Measurements from ENCODE around the gene CLTCL1. TPM values are rescaled to one million over a fixed set of nuclear protein-coding genes. Genes with fewer than 3 reads are reported as not detected.

Gene CLTCL1
- total RNA-seq, 1 experiment from 2014 or later: 7.9 TPM

DNA sequence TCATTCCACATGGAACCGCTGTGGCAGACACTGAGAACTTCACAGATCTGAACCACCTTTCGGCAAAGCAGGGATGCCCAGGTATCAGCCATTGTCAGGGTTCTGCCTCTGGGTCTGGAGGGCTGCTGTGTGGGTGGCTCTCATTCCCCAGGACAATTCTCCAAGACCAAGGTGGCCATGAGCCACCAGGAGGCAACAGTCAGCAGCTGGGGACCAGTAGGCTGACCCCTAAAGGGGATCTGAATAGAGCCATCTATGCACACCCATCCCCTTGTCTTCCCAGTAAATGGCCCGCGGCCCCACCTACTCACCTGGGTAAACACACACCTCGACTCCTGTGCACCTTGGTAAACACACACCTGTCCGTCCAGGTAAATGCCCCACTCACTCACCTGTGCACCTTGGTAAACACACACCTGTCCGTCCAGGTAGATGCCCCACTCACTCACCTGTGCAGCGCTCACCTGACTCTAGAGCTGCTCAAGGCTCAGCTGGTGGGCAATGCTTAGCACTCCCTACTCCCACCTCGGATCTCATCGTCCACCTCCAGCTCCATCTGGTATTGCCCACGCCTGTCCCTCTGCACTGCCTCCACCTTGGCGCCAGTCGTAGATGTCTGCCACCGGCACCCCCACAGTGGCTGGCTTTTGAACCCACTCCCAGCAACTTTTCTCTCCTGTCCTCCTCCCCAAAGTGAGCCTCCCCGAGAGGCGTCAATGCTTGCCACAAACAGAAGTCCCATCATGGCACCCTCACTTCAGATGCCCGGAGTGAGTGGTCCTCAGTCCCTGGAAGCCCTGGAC lies 123.2 kb downstream of the CLTCL1 start:
- ChIA-PET POLR2A (no interaction called here), CTCF (interaction anchor here (0.6 to 2.0 kb wide), 4 partner anchors 11 to 46 kb away, joined by 3 to 13 read pairs (median 5); partner anchors contain the start of genes DGCR2, ESS2 and SLC25A1)
- no TSS peak for BruUV-seq (replicated peaks)
- H3K4me3 Mint-ChIP-seq (ENCODE audit: unreplicated experiment): peak overlapping the region; percentile 44
- Histone ChIP-seq H3K27me3 (replicated peaks; ENCODE audit: control insufficient read depth, insufficient read depth, low read length) (no peaks in the 10 kb centered on the region), H3K9me3 (peaks cover 5% of the 10 kb centered on the region; the same call in 1 of the 2 replicates), H3K36me3 (ENCODE audit: control insufficient read depth, insufficient read depth, low read length) (no peaks in the 10 kb centered on the region; the same call in 1 of the 2 replicates), H3K4me3 (ENCODE audit: low read depth, low read length) (no peak overlapping the region), H3K4me1 (peaks cover 38% of the 10 kb centered on the region)
- H3K27ac Mint-ChIP-seq (ENCODE audit: unreplicated experiment): no peak overlapping the region
- DNase-seq: peak; percentile 78 to 85
- no peaks in the 10 kb centered on the region for H3K9me3 Mint-ChIP-seq (ENCODE audit: unreplicated experiment)
- peaks cover 42% of the 10 kb centered on the region for H3K4me1 Mint-ChIP-seq (ENCODE audit: low read depth, unreplicated experiment)
- peaks cover 23% of the 10 kb centered on the region for H3K36me3 Mint-ChIP-seq (ENCODE audit: insufficient read depth, unreplicated experiment)
- H3K27me3 Mint-ChIP-seq (ENCODE audit: insufficient read depth, unreplicated experiment): peaks cover 2% of the 10 kb centered on the region
- TF ChIP-seq, protein P1, sequence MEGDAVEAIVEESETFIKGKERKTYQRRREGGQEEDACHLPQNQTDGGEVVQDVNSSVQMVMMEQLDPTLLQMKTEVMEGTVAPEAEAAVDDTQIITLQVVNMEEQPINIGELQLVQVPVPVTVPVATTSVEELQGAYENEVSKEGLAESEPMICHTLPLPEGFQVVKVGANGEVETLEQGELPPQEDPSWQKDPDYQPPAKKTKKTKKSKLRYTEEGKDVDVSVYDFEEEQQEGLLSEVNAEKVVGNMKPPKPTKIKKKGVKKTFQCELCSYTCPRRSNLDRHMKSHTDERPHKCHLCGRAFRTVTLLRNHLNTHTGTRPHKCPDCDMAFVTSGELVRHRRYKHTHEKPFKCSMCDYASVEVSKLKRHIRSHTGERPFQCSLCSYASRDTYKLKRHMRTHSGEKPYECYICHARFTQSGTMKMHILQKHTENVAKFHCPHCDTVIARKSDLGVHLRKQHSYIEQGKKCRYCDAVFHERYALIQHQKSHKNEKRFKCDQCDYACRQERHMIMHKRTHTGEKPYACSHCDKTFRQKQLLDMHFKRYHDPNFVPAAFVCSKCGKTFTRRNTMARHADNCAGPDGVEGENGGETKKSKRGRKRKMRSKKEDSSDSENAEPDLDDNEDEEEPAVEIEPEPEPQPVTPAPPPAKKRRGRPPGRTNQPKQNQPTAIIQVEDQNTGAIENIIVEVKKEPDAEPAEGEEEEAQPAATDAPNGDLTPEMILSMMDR (IDR thresholded peaks at IDR 0.05; ENCODE audit: insufficient read depth in 1 of 2, low read depth in 1 of 2, low read length in 1 of 2, severe bottlenecking in 1 of 2, unreplicated experiment in 1 of 2): peak; percentile 38 to 66
- intact Hi-C loops (cut with micrococcal nuclease; ENCODE audit: unreplicated experiment): no loop called here

DNA sequence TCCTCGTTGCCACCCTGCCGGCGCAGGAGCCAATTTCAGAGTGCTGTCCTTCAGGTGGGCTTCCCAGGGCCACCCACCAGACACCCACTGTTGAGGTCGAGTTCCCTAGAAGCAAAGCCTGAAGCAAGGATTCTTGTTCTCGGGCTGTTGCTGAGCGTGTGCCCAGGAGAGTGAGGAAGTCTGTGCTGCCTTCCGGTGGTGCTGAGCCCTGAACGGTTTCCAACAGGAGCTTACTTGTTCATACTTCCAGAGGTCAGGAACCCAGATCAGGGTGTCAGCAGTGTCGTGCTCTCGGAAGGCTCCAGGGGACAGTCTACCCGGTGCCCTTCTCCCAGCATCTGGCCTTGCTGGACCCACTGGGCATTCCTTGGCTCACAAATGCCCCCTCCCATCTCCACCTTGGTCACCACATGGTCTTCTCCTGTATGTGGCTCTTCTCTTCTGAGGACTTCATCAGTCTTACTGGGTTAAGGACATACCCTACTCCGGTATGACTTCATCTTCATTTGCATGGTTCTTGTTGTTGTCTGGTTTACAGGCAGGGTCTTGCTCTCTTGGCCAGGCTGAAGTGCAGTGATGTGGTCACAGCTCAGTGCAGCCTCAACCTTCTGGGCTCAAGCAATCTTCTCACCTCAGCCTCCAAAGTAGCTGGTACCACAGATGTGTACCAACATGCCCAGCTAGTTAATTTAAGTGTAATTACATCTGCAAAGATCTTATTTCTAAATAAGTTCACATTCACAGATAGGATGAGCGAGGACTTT lies 124.2 kb downstream of the CLTCL1 start:
- peaks cover 5% of the 10 kb centered on the region; the same call in 1 of the 2 replicates for H3K9me3 ChIP-seq
- peaks cover 16% of the 10 kb centered on the region for H3K36me3 Mint-ChIP-seq (ENCODE audit: insufficient read depth, unreplicated experiment)
- H3K36me3 ChIP-seq (ENCODE audit: control insufficient read depth, insufficient read depth, low read length): no peaks in the 10 kb centered on the region
- no peak overlapping the region for H3K4me3 ChIP-seq (ENCODE audit: low read depth, low read length)
- intact Hi-C loops (cut with micrococcal nuclease; ENCODE audit: unreplicated experiment): no loop called here
- H3K27me3 ChIP-seq (replicated peaks; ENCODE audit: control insufficient read depth, insufficient read depth, low read length): no peaks in the 10 kb centered on the region
- H3K9me3 Mint-ChIP-seq (ENCODE audit: unreplicated experiment): no peaks in the 10 kb centered on the region
- no peak overlapping the region for H3K27ac Mint-ChIP-seq (ENCODE audit: unreplicated experiment)
- H3K4me3 Mint-ChIP-seq (ENCODE audit: unreplicated experiment): no peak overlapping the region
- CTCF ChIA-PET: interaction anchor here (2.0 kb wide), 1 partner anchor 12 kb away, joined by 13 read pairs; the partner anchor contains the start of gene SLC25A1
- H3K4me1 Mint-ChIP-seq (ENCODE audit: low read depth, unreplicated experiment): peaks cover 32% of the 10 kb centered on the region
- TF ChIP-seq, protein P1 (IDR thresholded peaks at IDR 0.05; ENCODE audit: insufficient read depth in 1 of 2, low read depth in 1 of 2, low read length in 1 of 2, severe bottlenecking in 1 of 2, unreplicated experiment in 1 of 2): no peak
- peaks cover 32% of the 10 kb centered on the region for H3K4me1 ChIP-seq
- POLR2A ChIA-PET: no interaction called here
- DNase-seq: no peak
- BruUV-seq (replicated peaks): no TSS peak
- peaks cover 2% of the 10 kb centered on the region for H3K27me3 Mint-ChIP-seq (ENCODE audit: insufficient read depth, unreplicated experiment)

DNA sequence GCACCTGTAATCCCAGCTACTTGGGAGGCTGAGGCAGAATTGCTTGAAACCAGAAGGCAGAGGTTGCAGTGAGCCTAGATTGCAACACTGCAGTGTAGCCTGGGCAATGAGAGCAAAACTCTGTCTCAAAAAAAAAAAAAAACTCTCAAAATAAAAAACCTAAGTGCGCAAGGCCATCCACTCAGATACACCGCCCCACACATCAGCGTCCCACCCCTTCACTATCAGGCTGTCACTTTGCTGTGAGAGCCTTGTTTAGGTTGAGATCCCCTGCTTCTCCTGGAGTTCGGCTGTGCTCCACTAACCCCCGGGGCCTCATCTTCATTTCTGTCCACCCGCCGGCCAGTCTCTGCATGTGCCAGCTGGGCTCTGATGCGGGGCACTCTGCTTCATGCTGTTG lies 125.1 kb downstream of the CLTCL1 start:
- Histone ChIP-seq H3K27me3 (replicated peaks; ENCODE audit: control insufficient read depth, insufficient read depth, low read length) (no peaks in the 10 kb centered on the region), H3K9me3 (peaks cover 5% of the 10 kb centered on the region; the same call in 1 of the 2 replicates), H3K4me3 (ENCODE audit: low read depth, low read length) (no peak overlapping the region), H3K36me3 (ENCODE audit: control insufficient read depth, insufficient read depth, low read length) (no peaks in the 10 kb centered on the region), H3K4me1 (peaks cover 32% of the 10 kb centered on the region)
- no TSS peak for BruUV-seq (replicated peaks)
- DNase-seq: no peak
- peaks cover 7% of the 10 kb centered on the region for H3K36me3 Mint-ChIP-seq (ENCODE audit: insufficient read depth, unreplicated experiment)
- H3K27me3 Mint-ChIP-seq (ENCODE audit: insufficient read depth, unreplicated experiment): peaks cover 2% of the 10 kb centered on the region
- H3K4me1 Mint-ChIP-seq (ENCODE audit: low read depth, unreplicated experiment): peaks cover 28% of the 10 kb centered on the region
- ChIA-PET POLR2A (no interaction called here), CTCF (no interaction called here)
- no peaks in the 10 kb centered on the region for H3K9me3 Mint-ChIP-seq (ENCODE audit: unreplicated experiment)
- H3K4me3 Mint-ChIP-seq (ENCODE audit: unreplicated experiment): no peak overlapping the region
- no peak overlapping the region for H3K27ac Mint-ChIP-seq (ENCODE audit: unreplicated experiment)
- TF ChIP-seq, protein P1 (IDR thresholded peaks at IDR 0.05; ENCODE audit: insufficient read depth in 1 of 2, low read depth in 1 of 2, low read length in 1 of 2, severe bottlenecking in 1 of 2, unreplicated experiment in 1 of 2): no peak
- intact Hi-C loops (cut with micrococcal nuclease; ENCODE audit: unreplicated experiment): no loop called here

Measured in Caco-2 (cell line).